GM06990 (cell line): ENCODE measurements around the gene STX5.
"Not testable (repeated sequence)": the region's sequence is repeated elsewhere in the genome, so short reads cannot be mapped to it uniquely, and the experiment has no call there.

Experiments
- DNase-seq: peaks from one replicate; pipeline ENCODE4 v3.0.0-alpha.2; 2011; ENCODE audit not compliant: insufficient read length; ENCODE audit errors: extremely low read depth
- H3K27me3 ChIP-seq: replicated peaks from 2 replicates; pipeline ENCODE4 v1.6.0; 2011; ENCODE audit warnings: low read length; ENCODE audit not compliant: control insufficient read depth, insufficient read depth
- H3K36me3 ChIP-seq: 2 replicates; pipeline ENCODE4 v1.5.1; 2011; ENCODE audit warnings: low read length; ENCODE audit not compliant: control insufficient read depth, insufficient read depth
- H3K4me3 ChIP-seq: replicated peaks from 2 replicates; pipeline ENCODE4 v1.5.1; 2011; ENCODE audit warnings: low read depth, mild to moderate bottlenecking, control low read depth, low read length
- CTCF ChIP-seq: IDR thresholded peaks from 2 replicates; pipeline ENCODE4 v1.5.1; 2011; ENCODE audit warnings: low read length, control low read depth, mild to moderate bottlenecking, inconsistent platforms; ENCODE audit not compliant: insufficient read depth, poor library complexity, severe bottlenecking

The STX5 gene

GRCh38 chr11:62875698-62876478 lies 44.0 kb upstream of the STX5 start:
- no peak for TF ChIP-seq CTCF
- H3K4me3 ChIP-seq = no peak overlapping the region
- no peaks in the 10 kb centered on the region for H3K27me3 ChIP-seq
- DNase-seq = no peak
- H3K36me3 ChIP-seq = peaks cover 4% of the 10 kb centered on the region

DNA sequence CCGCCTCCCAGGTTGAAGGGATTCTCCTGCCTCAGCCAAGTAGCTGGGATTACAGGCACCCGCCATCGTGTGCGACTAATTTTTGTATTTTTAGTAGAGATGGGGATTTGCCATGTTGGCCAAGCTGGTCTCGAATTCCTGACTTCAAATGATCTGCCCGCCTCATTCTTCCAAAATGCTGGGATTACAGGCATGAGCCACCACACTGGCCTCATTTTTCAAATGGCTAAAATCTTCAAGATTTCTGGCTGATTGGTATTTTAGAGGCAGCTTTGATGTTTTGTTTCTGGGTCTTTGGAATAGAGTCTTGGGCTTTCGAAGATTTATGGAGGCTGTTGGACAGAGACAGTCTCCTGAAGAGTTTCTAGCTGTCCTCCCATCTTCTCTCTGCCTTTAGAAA lies 43.0 kb upstream of the STX5 start:
- no peak for TF ChIP-seq CTCF

DNA sequence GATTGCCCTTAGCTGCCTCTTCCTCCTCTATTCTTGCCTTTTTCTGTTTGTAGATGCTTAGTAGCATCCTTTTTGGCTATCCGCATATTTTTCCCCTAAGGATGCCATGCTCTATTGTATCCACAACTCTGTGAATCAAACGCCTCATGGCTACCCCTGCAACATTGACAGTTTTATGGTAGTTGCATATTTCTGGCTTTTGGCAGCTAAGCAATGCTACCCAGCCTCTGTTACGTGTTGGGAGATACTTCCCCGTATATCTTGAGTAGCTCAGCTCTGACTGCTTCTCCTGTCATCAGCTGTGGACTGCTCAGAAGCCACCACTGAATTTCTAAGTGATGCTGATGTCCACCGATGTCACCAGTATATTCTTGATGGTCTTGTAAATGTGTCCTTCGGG lies 33.8 kb upstream of the STX5 start:
- H3K4me3 ChIP-seq = no peak overlapping the region
- no peaks in the 10 kb centered on the region for H3K27me3 ChIP-seq
- H3K36me3 ChIP-seq = no peaks in the 10 kb centered on the region
- no peak for DNase-seq
- TF ChIP-seq CTCF = no peak

More for the DNA sequence above, 43.0 kb upstream of the STX5 start:
- no peak overlapping the region for H3K4me3 ChIP-seq
- DNase-seq = no peak
- H3K27me3 ChIP-seq = no peaks in the 10 kb centered on the region
- H3K36me3 ChIP-seq = peaks cover 4% of the 10 kb centered on the region

- Histone ChIP-seq H3K4me3 (no peak overlapping the region), H3K36me3 (no peaks in the 10 kb centered on the region), H3K27me3 (no peaks in the 10 kb centered on the region)
- no peak for TF ChIP-seq CTCF
- DNase-seq = no peak
These were observed 32.0 kb upstream of the STX5 start for GRCh38 chr11:62863687-62864335.

GRCh38 chr11:62861564-62862192 lies 29.8 kb upstream of the STX5 start:
- not testable (repeated sequence) for DNase-seq, H3K27me3 ChIP-seq, H3K4me3 ChIP-seq, H3K36me3 ChIP-seq
